T-helper 1 cell (primary cell): ENCODE data around the gene ENO1.
"Not testable (repeated sequence)": the region's sequence is repeated elsewhere in the genome, so short reads cannot be mapped to it uniquely, and the experiment has no call there.

ENCODE experiments used
- DNase-seq, 5 donors: peaks; one replicate each; pipeline ENCODE4 v3.0.0-alpha.2; 2012 to 2020
- total RNA-seq, 4 donors: gene quantifications; one replicate each; lab custom pipeline; 2026; lab: John Stamatoyannopoulos, UW

Gene ENO1
- total RNA-seq, result 273 to 345 (median 300) reads per million in 4 donors

DNA sequence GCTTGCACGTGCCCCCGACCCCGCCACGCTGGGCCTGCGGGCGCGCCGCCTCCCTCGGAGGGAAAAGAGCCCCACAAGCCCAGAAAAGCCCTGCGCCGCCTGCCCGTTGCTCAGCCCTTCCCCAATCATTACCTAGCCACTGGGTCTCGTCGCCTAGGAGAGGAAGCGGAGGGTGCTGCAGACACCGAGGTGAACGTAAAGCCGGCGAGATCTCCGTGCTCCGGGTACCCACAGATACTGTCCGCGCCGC, at the start of gene ENO1:
ENO1 (minus strand) TSS at position 239 of the 250 bp plus-strand sequence. CDS start 3,778 bp downstream, outside the sequence.
- no peak for DNase-seq

DNA sequence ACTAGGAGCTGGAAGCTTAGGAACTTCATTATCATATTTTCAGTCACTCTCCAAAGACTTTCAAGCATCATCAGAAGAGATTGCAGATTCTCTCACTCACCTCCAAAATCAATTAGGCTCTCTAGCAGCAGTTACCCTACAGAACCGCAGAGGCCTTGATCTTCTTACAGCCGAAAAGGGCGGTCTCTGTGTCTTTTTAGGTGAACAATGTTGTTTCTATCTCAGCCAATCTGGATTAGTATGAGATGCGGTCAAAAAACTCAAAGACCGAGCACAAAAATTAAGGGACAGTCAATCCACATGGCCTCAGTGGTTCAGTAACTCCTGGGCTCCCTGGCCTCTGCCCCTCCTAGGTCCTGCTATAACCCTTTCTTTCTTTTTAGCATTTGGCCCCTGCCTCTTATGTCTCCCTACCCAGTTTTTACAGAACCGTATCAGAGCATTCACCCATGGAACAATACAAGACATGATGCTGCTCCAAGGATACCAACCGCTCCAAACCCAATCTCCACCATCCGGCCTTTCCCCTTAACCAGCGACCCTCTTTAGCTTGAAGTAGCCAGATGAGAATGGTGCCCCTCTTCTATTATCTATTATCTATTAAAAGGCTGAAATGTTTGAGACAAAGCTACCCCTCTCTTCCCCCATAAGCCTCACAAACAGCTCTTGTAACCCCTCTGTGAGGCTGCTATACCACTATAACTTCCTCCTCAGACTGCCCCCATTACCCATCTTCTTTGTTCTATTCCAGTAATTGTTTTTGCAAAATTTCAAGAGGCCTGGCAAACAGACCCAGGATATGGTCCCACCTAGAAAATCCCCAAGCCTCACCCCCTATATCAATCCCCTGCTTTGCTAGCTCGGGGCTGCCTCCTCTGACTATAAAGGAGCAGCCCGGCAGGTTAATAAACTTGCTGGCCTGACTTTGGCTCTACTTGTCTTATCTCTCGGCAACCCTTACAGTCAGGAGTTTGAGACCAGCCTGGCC, 48.5 kb upstream of the ENO1 start:
- no peak for DNase-seq

DNA sequence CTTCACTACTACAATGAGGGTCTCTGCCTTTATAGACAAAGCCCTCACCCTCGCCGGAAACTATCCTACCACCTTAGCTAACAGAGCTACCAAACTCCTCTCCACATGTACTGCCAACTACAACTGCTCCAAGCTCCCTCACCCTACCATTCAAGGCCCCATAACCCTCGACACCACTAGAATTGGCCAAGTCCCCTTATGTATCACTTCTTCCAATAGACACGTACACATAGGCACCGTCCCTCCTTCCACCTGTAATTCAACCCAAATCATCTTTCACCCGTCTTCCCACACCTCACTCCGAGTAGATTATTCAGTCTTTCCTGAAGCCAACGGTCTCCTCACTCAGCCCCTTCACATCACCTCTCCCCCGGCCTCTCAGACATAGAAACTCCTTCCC, 47.5 kb upstream of the ENO1 start:
- DNase-seq, result no peak

DNA sequence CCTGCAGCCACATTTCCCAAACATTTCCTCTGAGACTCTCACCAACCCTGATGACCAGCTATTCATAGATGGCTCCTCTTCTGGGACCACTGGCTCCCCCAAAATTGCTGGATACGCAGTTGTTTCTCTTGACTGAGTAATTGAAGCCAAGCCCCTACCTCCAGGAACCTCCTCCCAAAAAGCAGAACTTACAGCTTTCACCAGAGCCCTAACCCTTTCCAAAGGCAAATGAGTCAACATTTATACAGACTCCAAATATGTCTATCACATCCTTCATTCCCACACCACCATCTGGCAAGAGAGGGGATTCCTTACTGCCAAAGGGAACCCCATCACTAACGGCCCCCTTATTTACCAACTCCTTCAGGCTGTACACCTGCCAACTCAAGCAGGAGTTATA, 46.9 kb upstream of the ENO1 start:
- no peak for DNase-seq

DNA sequence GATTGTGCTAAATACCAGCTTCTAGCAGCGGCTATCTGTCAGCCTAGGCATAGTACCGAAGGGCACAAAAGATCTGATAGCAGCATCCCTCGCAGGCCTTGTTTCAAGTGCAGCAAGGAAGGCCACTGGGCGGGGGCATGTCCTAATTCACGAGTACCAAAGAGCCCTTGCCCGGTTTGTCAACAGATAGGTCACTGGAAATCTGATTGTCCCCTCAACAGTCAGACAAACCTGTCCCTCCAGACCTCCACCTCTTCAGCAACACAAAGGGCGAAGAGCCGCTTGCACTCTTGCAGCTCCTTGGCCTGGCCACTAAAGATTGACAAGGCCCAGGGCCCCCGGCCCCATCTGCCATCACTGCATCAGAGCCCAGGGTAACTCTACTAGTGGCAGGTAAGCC, 44.5 kb upstream of the ENO1 start:
- DNase-seq, result no peak

DNA sequence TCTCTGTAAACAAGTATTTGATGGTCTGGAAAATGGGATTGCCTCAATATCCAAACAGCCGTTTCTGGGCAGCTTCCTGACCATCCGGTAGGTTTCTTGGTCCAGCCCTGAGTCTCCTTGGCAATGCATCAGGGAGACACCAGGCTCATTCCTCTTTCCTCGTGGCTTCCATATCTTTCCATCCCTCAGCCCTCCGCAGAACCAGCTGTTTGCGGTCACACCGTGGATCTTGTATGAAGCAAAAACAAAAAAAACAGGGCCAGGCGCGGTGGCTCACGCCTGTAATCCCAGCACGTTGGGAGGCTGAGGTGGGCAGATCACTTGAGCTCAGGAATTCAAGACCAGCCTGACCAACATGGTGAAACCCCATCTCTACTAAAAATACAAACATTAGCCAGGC, 39.0 kb upstream of the ENO1 start:
- not testable (repeated sequence) for DNase-seq

DNA sequence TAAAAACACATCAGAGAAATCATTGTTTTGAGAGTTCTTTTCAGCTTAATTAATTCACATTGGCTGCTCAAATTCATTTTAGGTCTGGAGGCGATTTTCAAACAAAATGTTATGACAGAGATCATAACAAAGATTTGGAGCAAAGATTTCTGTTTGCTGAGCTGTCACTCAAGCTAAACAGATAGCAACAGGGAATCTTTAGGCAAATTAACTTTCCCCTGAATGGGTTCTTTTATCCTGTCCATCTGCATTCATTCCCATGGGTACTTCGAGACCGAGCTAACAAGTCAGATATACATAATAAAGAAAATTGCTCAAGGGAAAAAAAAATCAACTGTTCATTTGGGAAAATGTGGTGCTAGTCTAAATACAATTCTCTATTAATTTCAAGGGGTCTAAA, 37.0 kb upstream of the ENO1 start:
- no peak for DNase-seq

DNA sequence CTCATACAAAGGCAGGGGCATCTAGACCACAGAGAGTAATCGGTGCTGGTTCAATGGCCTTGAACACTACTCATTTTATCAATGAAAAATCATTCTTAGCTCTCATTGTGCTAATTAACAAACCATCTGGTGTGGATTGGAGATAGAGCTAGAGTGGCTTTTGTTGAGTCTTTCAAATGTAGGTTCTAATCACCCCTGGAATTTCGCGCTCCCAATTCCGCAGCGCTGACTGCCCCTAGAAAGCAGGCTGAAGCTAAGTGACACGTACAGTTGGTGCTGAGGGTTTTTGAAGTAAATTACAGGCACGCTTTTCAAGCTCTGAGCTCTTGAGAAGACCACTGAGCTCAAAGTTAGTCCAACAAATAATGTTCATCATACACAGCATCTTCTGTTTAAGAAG, 36.0 kb upstream of the ENO1 start:
- DNase-seq, result no peak

DNA sequence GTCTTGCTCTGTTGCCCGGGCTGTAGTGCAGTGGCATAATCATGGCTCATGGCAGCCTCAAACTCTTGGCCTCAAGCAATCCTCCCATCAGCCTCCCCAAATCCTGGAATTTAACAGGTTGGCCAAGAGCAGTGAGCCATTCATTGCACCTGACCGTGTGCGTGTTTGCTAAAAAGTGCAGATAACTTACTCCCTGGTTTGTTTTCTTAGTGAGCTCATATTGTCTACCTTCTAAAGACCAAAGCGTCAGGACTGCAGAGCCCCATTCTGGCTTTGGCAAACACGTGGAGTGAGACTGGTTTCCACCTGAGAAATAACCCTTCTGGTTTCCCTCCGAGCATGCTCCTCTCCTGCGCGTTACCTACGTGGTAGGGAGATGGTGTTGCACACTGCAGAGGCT, 35.0 kb upstream of the ENO1 start:
- no peak for DNase-seq

DNA sequence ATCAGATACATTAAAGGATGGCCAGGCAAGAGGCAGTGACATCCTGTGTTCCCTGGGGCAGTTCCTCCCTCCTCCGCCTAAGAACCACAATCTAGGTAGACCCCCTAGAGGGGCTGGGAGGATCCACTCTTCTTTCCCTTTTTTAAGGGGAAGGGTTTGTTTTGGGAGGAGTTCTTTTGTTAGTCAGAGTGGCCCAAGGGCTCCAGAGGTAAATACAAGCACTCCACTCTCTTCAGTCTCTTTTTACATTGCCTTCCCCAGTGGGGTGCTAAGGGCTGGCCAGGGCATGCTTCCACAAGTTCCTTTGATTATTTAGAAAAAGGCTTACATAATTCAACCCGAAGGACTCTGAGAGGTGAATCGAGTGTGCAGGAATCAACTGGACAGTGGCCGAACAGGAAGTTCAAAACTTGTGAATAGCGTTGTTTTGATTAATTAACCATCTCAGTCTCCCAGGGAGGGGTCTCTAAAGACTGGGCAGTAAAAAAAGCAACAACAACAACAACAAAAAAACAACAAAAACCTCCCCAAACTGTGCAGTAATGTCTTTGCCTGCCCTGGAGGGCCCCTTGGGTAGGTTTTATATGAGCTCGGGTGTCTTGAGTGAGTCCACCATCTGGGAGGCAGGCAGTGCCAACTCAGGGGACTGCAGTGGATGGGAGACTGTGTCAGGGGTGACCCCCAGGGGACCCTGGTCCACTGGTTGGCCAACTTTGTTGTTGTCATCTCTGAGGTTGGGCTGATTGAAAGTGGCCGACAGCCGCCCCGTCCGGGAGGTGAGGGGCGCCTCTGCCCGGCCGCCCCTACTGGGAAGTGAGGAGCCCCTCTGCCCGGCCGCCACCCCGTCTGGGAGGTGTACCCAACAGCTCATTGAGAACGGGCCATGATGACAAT, 33.2 kb upstream of the ENO1 start:
- DNase-seq, result no peak

DNA sequence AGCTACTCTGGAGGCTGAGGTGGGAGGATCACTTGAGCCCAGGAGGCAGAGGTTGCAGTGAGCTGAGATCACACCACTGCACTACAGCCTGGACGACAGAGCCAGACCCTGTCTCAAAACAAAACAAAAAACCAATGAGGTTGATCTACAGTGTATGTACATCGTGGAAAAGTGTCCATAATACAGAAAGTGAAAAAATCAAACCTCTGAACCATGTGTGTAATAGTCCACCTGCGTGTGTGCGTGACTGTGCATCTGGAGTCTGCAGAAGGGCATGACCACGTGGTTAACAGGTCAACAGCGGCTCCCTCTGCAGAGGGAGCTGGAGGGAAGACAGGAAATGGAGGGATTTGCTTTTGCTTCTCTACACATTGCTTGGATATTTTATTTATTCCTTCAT, 32.4 kb upstream of the ENO1 start:
- no peak for DNase-seq

DNA sequence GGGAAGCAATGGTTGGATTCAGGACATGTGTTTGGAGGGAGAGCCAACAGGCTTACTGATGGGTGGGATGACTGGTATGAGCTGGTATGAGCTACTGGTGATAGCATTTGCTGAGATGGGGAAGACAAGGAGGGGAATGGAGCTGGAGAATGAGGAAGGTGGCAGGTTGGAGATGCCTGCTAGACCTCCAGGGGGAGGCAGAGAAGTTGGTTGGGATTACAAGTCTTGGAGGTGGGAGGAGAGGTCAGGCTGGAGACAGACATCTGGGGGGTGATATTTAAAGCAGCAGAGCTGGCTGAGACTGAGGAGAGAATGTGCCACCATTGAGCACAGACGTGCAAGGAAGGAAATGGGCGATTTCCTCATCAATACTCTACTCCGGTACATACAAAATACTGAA, 31.8 kb upstream of the ENO1 start:
- no peak for DNase-seq

DNA sequence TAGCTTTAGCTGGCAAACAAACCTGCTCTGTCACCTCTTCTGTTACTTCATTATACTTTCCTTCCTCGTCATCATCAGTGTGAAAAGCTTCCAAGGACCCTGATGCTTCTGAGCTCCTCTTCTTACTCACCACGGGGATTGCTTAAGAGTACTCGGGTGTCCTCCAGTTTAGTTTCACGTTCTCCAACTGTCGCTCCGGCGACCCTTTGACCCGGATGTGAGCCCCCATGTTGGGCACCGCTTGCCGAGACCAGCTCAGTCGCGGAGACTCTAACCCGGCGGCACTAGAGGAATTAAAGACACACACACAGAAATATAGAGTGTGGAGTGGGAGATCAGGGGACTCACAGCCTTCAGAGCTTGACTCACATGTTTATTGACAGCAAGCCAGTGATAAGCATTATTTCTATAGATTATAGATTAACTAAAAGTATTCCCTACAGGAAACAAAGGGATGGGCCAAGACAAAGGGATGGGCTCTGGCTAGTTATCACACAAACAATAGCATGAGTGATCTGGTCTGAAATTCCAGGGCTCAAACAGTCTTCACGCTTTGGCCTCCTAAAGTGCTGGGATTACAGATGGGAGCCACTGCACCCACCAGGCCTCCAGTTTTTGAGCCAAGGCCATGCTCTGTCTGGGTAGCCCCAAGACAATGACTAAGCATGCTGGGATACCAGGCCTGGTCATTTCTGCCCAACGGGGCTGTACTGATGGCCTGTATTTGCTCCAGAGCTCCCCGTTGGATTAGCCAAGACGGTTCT, 30.1 kb upstream of the ENO1 start:
- no peak for DNase-seq

DNA sequence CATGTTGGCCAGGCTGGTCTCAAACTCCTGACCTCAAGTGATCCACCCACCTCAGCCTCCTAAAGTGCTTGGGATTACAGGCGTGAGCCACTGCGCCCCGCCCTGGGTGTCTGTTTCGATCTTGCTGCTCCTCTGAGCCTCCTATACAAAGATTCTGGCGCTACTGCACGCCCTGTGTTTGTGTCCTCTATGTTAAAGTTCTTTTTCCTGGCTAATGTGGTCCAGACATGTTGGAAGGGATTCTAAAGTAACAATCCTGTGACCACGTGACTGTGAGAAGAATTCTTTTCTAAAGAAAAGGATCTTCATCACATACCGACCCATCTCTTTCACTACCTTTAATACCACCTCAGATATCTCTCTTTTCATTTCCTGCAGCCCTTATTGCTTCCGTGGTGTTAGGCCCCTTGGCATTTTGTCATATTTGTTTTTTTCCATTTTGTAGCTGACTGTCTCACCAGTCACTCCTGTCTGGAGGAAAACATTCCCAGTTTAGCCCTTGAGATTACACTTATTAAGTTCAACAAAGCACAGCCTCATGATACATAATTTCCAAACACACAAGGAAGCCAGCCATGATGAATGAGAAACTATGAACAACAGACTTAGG, 27.2 kb upstream of the ENO1 start:
- no peak for DNase-seq

DNA sequence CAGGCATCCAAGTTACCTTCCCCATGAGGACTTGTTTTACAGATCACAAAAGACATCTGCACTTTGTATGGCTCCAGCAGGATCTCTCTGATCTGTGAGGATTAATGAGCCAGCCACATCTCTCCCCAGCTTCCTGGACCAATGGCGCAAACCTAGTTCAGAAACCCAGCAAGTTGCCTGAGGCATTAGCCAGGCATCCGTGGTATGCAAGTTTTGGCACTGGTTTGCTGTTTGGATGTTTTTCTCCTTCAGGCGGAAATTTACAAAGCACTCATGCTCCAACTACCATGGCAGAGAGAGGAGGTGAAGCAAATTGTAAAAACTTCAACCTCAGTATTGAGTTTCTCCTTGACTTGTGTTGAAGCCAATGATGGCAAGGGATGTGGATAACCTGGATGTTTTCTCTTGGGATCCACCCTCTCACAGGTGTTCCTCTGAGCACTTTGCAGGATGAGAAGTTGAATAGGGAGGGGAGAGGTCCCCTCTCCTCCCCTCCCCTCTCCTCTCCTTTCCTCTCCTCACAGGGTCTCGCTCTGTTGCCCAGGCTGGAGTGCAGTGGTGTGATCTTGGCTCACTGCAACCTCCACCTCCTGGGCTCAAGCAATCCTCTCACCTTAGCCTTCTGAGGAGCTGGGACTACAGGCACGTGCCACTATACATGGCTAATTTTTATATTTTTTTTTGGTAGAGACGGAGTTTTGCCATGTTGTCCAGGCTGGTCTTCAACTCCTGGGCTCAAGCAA, 25.6 kb upstream of the ENO1 start:
- no peak for DNase-seq

DNA sequence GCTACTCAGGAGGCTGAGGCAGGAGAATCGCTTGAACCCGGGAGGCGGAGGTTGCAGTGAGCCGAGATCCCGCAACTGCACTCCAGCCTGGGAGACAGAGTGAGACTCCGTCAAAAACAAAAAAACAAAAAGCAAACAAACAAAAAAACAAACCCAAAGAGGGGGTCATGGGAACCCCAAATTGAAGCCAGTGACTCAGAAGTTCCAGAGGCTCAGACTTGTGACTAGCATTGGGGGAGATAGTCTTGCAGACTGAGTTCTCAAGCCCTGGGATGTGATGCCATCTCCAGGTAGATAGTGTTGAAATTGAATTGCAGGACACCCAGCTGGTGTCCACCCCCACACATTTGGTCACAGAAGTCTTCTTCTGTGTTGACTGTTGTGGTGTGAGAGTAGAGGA, 24.9 kb upstream of the ENO1 start:
- DNase-seq, result peak in 1 of 5 donors; percentile 29

DNA sequence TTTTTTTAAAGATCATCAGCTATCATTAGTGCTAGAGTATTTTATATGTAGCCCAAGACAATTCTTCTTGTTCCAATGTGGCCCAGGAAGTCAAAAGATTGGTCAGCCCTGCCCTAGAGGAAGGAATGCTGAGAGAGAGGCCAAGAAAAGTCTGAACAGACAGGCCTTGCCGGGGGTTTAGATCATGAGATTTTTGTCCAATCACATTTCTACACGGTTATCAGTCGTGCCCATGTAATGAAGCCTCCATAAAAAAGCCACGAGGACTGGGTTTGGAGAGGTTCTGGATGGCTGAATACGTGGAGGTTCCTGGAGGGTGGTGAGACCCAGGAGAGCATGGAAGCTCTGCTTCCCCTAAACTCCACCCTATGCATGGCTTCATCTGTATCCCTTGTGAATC, 24.3 kb upstream of the ENO1 start:
- no peak for DNase-seq

DNA sequence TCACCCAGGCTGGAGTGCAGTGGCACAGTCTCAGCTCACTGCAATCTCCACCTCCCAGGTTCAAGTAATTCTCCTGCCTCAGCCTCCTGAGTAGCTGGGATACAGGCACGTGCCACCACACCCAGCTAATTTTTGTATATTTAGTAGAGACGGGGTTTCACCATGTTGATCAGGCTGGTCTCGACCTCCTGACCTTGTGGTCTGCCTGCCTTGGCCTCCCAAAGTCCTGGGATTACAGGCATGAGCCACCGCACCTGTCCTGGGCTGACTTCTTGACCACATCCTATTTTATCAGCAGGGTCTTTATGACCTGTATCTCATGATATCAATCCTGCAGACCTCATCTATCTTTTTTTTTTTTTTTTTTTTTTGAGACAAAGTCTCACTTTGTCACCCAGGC, 22.2 kb upstream of the ENO1 start:
- not testable (repeated sequence) for DNase-seq

DNA sequence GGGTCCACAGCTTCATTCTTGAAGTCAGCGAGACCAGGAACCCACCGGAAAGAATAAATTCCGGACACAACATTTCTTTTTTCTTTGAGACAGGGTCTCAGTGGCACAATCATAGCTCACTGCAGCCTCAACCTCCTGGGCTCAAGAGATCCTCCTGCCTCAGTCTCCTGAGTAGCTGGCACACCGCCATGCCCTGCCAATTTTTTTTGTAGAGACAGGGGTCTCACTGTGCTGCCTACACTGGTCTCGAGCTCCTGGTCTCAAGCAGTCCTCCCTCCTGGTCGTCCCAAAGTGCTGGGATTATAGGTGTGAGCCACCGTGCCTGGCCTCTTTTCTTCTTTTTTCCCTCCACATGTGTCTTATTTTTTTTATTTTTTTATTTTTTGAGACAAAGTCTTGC, 20.6 kb upstream of the ENO1 start:
- no peak for DNase-seq

DNA sequence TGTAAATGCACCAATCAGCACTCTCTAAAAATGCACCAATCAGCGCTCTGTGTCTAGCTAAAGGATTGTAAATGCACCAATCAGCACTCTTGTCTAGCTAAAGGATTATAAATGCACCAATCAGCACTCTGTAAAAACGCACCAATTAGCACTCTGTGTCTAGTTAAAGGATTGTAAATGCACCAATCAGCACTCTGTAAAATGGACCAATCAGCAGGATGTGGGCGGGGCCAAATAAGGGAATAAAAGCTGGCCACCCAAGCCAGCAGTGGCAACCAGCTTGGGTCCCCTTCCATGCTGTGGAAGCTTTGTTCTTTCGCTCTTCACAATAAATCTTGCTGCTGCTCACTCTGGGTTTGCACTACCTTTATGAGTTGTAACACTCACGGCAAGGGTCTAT, 19.9 kb upstream of the ENO1 start:
- DNase-seq, result not testable (repeated sequence)

DNA sequence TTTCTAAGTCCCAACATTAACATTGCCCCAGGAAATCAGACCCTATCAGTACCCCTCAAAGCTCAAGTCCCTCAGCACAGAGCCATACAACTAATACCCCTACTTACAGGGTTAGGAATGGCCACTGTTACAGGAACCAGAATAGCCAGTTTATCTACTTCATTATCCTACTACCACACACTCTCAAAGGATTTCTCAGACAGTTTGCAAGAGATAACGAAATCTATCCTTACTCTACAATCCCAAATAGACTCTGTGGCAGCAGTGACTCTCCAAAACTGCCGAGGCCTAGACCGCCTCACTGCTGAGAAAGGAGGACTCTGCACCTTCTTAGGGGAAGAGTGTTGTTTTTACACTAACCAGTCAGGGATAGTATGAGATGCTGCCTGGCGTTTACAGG, 19.0 kb upstream of the ENO1 start:
- DNase-seq, result not testable (repeated sequence)

DNA sequence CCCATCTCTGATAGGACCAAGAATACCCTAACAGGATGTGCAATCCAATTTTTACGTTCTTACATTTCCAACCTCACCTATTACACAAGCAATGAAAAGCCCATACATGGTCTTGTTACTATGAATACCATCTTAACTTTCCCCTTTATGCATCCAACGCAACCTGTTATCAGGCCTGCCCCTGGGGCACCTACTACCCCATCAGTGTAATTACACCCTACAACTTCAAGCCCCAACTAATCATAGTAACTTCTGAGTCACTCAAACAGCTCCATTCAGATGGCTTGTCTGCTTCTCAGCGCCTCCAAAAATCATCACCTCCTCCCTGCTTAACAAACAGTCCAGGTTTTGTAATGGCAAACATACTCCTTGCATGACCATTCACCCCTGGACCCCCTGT, 18.3 kb upstream of the ENO1 start:
- not testable (repeated sequence) for DNase-seq
